HUES48 (cell line): ENCODE data around the gene OR5AN1.

Source experiments
- H3K27ac ChIP-seq: one replicate; pipeline ENCODE4 v1.7.0; 2013; ENCODE audit warnings: low read depth, low read length, inconsistent platforms
- H3K27me3 ChIP-seq: 2 replicates; pipeline ENCODE4 v1.6.1; 2013; ENCODE audit warnings: mild to moderate bottlenecking, low read length; ENCODE audit not compliant: control insufficient read depth, insufficient read depth
- H3K36me3 ChIP-seq: 2 replicates; pipeline ENCODE4 v1.6.1; 2013; ENCODE audit warnings: low read length; ENCODE audit not compliant: control insufficient read depth, insufficient read depth
- H3K4me1 ChIP-seq: 2 replicates; pipeline ENCODE4 v1.6.1; 2013; ENCODE audit warnings: mild to moderate bottlenecking, low read length; ENCODE audit not compliant: control insufficient read depth, insufficient read depth
- H3K4me3 ChIP-seq: 2 replicates; pipeline ENCODE4 v1.5.1; 2013; ENCODE audit warnings: mild to moderate bottlenecking, low read depth, low read length
- H3K9ac ChIP-seq: 2 replicates; pipeline ENCODE4 v1.6.1; 2013; ENCODE audit warnings: mild to moderate bottlenecking, low read depth, low read length, moderate library complexity
- H3K9me3 ChIP-seq: 2 replicates; pipeline ENCODE4 v1.6.1; 2013; ENCODE audit warnings: low read length; ENCODE audit not compliant: control insufficient read depth, insufficient read depth

Gene OR5AN1

DNA sequence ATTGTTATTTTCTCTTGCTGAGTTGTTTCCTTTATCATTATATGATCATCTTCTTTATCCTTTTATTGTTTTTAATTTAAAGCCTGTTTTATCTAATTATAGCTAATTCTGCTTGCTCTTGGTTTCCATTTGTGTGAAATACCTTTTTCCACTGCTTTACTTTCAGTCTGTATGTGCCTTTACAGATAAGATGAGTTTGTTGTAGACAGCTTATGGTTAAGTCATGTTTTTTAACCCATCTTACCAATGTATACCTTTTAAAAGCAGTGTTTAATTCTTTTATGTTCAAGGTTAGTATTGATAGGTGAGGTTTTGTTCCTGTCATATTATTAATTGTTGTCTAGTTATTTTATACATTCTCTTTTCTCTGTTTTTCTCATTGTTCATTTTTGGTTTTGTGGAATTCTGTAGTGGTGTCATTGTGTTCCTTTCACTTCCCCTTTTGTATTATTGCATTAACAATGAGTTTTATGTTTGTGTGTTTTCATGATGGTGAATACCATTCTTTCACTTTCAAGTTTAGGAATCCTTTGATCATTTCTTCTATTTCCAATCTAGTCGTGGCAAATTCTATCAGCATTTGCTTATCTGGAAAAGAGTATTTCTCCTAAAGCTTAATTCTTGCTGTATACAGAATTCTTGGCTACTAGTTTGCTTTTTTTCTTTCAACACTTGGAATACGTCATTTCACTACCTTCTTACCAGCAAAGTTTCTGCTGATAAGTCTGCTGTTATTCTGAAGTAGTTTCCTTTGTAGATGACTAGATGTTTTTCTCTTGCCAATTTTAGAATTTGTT lies 21.8 kb downstream of the OR5AN1 start:
- Histone ChIP-seq H3K9me3 (no peaks in the 10 kb centered on the region; the same call in none of the 2 replicates), H3K9ac (no peak overlapping the region), H3K4me3 (no peak overlapping the region), H3K27ac (no peak overlapping the region), H3K4me1 (peaks cover 5% of the 10 kb centered on the region; the same call in 1 of the 2 replicates), H3K27me3 (no peaks in the 10 kb centered on the region), H3K36me3 (no peaks in the 10 kb centered on the region)

DNA sequence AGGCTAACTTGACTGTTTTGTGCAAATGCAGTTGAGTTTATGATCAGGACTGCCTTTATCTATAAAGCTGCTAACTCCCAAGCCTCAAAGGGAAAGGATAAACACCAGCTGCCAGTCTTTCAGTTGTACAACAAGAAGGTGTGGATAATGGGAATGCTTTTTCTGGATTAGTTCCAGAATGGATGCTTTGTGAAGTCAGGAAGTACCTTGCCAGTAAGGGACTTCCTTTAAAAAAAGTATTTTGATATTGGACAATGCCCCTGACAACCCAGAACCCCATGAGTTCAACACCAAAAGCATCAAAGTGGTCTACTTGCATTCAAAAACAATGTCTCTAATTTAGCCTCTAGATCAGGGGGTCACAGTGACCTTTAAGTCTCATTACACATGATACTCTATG lies 35.5 kb downstream of the OR5AN1 start:
- Histone ChIP-seq H3K4me1 (no peaks in the 10 kb centered on the region), H3K27ac (no peak overlapping the region), H3K9ac (no peak overlapping the region), H3K9me3 (peaks cover 53% of the 10 kb centered on the region), H3K27me3 (no peaks in the 10 kb centered on the region), H3K4me3 (no peak overlapping the region), H3K36me3 (no peaks in the 10 kb centered on the region)

DNA sequence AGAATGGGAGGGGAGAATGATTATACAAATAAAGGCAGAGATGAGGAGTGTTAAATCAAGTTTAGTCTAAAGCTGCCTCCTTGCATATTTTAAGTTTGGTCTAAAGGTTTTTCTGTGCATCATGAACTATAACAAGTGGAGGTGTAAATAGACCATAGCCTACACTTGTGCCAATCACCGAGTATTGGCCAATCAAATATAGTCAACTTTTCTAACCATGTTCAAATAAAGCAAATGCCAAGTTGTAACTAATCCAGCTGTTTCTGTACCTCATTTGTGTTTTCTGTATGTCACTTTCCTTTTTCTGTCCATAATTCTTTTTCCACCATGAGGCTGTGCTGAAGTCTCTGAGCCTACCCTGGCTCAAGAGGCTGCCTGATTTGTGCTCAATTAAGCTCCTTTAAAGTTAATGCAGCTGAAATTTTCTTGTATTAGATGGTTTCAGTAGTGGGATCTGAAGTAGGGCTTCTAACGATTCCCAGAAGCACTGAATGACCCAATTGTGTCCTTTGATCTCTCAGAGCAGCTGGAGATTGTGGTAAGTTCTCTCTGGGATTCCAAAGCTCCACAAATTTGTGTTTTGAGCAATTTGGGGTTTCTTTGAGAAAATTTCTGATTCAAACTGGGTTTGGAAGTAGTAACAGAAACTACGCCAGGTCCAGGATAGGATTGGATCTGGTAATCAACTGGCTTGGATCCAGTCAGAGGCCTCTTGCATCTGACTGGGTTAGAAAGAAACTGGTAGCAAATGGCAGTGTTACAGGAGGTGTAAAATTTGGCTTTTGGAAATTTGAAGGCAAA lies 42.0 kb downstream of the OR5AN1 start:
- Histone ChIP-seq H3K4me1 (no peaks in the 10 kb centered on the region), H3K27ac (no peak overlapping the region), H3K36me3 (no peaks in the 10 kb centered on the region), H3K9me3 (peaks cover 77% of the 10 kb centered on the region), H3K4me3 (no peak overlapping the region), H3K27me3 (no peaks in the 10 kb centered on the region), H3K9ac (no peak overlapping the region)

DNA sequence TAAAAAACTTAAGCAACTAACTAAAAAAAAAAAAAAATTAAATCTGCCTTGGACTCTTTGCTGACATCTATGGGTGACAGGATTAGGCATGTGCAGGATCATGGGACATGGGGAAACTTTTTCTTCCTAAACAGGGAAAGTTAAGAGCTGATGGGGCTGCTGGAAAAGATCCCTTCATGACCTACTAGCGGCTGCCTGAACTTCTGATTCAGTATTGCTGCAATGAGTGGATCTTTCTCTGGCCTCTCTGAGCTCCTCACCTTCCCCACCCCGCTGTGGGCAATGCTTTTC lies 42.5 kb downstream of the OR5AN1 start:
- H3K36me3 ChIP-seq: no peaks in the 10 kb centered on the region
- no peaks in the 10 kb centered on the region for H3K27me3 ChIP-seq
- no peak overlapping the region for H3K9ac ChIP-seq
- no peak overlapping the region for H3K27ac ChIP-seq
- H3K4me3 ChIP-seq: no peak overlapping the region
- no peaks in the 10 kb centered on the region for H3K4me1 ChIP-seq
- H3K9me3 ChIP-seq: peaks cover 71% of the 10 kb centered on the region

DNA sequence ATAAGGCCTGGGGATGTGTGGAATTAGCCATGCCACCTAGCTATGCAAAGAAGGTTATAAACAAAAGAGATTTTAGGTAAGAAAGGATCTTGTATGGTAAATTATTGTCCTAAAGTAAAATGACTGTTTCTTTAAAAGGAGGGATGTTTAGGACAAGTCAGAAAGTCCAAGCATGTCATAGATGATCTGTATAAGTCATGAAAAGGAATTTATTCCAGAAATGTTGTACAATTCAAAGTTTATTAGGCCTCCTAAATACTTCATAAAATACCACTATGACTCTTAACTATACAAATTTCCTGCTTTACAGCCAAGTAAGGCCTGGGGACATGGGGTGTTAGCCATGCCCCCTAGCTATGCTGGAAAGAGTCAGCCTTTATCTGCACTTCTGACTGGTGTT lies 44.9 kb downstream of the OR5AN1 start:
- no peak overlapping the region for H3K4me3 ChIP-seq
- no peaks in the 10 kb centered on the region for H3K27me3 ChIP-seq
- H3K9me3 ChIP-seq: peaks cover 69% of the 10 kb centered on the region
- no peak overlapping the region for H3K9ac ChIP-seq
- H3K4me1 ChIP-seq: no peaks in the 10 kb centered on the region
- no peak overlapping the region for H3K27ac ChIP-seq
- no peaks in the 10 kb centered on the region for H3K36me3 ChIP-seq

DNA sequence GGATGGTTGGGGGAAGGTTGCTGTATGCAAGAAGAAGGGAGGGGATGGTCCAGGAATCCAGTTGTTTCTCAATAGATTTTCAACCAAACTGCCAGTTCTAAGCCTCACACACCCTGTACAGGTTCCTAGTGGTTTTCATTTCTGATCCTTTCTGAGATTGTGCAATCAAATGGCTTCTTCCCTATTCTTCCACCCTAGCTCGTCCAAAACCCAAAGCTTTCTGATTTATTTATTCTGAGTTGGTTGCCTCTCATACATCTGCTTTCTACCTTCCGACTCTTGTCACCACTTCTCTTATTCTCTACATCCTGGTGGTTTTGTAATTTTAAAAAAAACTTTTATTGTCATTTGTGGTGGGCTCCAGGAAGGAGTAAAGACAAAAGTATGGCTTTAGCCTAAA lies 55.0 kb downstream of the OR5AN1 start:
- H3K36me3 ChIP-seq: no peaks in the 10 kb centered on the region
- peaks cover 42% of the 10 kb centered on the region for H3K9me3 ChIP-seq
- no peaks in the 10 kb centered on the region for H3K4me1 ChIP-seq
- no peak overlapping the region for H3K4me3 ChIP-seq
- H3K27ac ChIP-seq: no peak overlapping the region
- no peaks in the 10 kb centered on the region for H3K27me3 ChIP-seq
- H3K9ac ChIP-seq: no peak overlapping the region

DNA sequence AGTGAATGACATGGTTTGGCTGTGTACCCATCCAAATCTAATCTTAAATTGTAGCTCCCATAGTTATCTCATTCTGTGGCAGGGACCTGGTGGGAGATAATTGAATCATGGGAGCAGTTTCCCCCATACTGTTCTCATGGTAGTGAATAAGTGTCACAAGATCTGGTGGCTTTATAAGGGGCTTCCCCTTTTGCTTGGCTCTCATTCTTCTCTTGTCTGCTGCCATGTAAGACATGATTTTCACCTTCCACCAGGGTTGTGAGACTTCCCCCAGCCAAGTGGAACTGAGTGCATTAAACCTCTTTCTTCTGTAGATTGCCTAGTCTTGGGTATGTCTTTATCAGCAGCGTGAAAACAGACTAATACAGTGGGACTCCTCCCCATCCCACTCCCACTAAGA lies 56.4 kb downstream of the OR5AN1 start:
- Histone ChIP-seq H3K9me3 (peaks cover 29% of the 10 kb centered on the region), H3K27ac (no peak overlapping the region), H3K27me3 (no peaks in the 10 kb centered on the region), H3K4me3 (no peak overlapping the region), H3K4me1 (no peaks in the 10 kb centered on the region), H3K36me3 (no peaks in the 10 kb centered on the region), H3K9ac (no peak overlapping the region)

DNA sequence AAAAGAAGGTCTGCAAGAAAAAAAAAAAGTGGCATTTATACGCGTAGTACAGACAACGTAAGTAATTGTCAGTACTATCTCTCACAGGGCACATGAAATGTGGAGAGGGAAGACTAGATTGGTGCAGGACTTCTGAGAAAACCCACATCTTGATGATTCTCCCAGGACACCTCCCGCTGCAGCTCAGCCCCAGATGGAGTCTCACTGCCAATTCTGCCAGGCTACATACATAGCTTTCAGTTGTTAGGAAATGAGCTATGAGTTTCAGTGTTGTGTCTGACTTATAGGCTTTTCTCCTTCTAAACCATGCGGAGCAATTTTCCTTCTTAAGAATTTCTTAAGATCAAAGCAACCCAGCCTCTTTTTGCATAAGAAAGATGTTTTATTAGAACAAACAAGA lies 57.9 kb downstream of the OR5AN1 start:
- Histone ChIP-seq H3K9me3 (peaks cover 14% of the 10 kb centered on the region; the same call in 1 of the 2 replicates), H3K4me3 (no peak overlapping the region), H3K27me3 (no peaks in the 10 kb centered on the region), H3K36me3 (no peaks in the 10 kb centered on the region), H3K27ac (no peak overlapping the region), H3K4me1 (no peaks in the 10 kb centered on the region), H3K9ac (no peak overlapping the region)

DNA sequence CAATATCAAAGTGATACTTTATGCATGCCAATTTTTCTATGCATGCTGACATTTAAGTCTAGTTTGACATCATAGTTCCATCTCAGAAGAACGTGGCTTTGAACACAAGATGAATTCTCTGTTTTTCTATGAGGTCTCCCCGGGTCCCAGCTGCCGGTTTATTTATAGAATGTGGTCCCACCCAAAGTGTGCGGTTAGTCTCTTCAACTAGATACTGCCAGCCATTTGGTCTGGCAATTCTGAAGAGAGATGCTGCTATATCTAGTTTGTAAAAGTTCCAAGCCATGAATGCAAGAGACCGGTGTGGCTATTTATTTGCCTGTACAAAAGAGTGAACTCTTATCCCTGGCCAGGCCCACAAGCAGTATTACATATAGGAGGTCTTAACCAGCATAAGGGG lies 58.3 kb downstream of the OR5AN1 start:
- no peaks in the 10 kb centered on the region for H3K36me3 ChIP-seq
- no peak overlapping the region for H3K9ac ChIP-seq
- H3K4me1 ChIP-seq: no peaks in the 10 kb centered on the region
- H3K27me3 ChIP-seq: no peaks in the 10 kb centered on the region
- H3K4me3 ChIP-seq: no peak overlapping the region
- H3K27ac ChIP-seq: no peak overlapping the region
- H3K9me3 ChIP-seq: peaks cover 12% of the 10 kb centered on the region; the same call in 1 of the 2 replicates

DNA sequence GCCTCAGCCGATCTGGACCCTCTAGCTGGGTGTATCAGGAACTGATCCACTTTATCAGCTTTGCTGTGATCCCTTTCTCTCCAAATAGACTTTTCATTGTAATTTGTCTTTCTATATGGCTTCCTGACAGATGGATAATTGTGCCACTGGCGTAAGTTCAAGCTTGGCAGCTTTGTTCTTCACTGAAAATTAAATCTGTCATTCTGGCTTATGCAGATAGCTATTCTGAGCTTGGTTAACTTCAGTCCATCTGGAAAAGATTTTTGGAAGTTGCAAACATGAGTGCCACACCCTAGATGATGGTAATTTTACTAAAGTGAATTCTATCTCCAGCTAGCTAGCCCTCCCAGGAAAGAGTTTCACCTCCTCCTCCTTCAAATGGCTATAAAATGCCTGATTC lies 59.5 kb downstream of the OR5AN1 start:
- no peaks in the 10 kb centered on the region for H3K4me1 ChIP-seq
- H3K27me3 ChIP-seq: no peaks in the 10 kb centered on the region
- peaks cover 7% of the 10 kb centered on the region; the same call in 1 of the 2 replicates for H3K9me3 ChIP-seq
- H3K4me3 ChIP-seq: no peak overlapping the region
- H3K27ac ChIP-seq: no peak overlapping the region
- no peak overlapping the region for H3K9ac ChIP-seq
- H3K36me3 ChIP-seq: no peaks in the 10 kb centered on the region
